Measurements from ENCODE around the gene UBE2D3.

The UBE2D3 gene

GRCh38 chr4:102832667-102833066 is 5.3 kb upstream of the UBE2D3 start:
- TF ChIP-seq CTCF (IDR thresholded peaks at IDR 0.05; ENCODE audit: extremely low read depth, insufficient read depth, missing control alignments), result no peak
- no peak for DNase-seq (ENCODE audit: low spot score)
- in situ Hi-C loops (cut with MboI; ENCODE audit: low pct_unique_long_range_greater_than_20kb, low sequenced_read_pairs, unreplicated experiment), result no loop called here

- DNase-seq (ENCODE audit: low spot score), result no peak
- no peak for TF ChIP-seq CTCF (IDR thresholded peaks at IDR 0.05; ENCODE audit: extremely low read depth, insufficient read depth, missing control alignments)
- in situ Hi-C loops (cut with MboI; ENCODE audit: low pct_unique_long_range_greater_than_20kb, low sequenced_read_pairs, unreplicated experiment), result no loop called here
Observed at GRCh38 chr4:102832105-102832504, 4.8 kb upstream of the UBE2D3 start.

GRCh38 chr4:102829803-102830202 is 2.5 kb upstream of the UBE2D3 start:
- no peak for DNase-seq (ENCODE audit: low spot score)
- in situ Hi-C loops (cut with MboI; ENCODE audit: low pct_unique_long_range_greater_than_20kb, low sequenced_read_pairs, unreplicated experiment), result no loop called here
- no peak for TF ChIP-seq CTCF (IDR thresholded peaks at IDR 0.05; ENCODE audit: extremely low read depth, insufficient read depth, missing control alignments)

- in situ Hi-C loops (cut with MboI; ENCODE audit: low pct_unique_long_range_greater_than_20kb, low sequenced_read_pairs, unreplicated experiment), result no loop called here
- TF ChIP-seq CTCF (IDR thresholded peaks at IDR 0.05; ENCODE audit: extremely low read depth, insufficient read depth, missing control alignments), result no peak
- no peak for DNase-seq (ENCODE audit: low spot score)
Observed at GRCh38 chr4:102828497-102828808, 1.1 kb upstream of the UBE2D3 start.

- peak; percentile 16 for TF ChIP-seq CTCF (IDR thresholded peaks at IDR 0.05; ENCODE audit: extremely low read depth, insufficient read depth, missing control alignments)
- in situ Hi-C loops (cut with MboI; ENCODE audit: low pct_unique_long_range_greater_than_20kb, low sequenced_read_pairs, unreplicated experiment), result no loop called here
- peak; percentile 87 for DNase-seq (ENCODE audit: low spot score)
Observed at GRCh38 chr4:102827674-102828496, 534 bp upstream of the UBE2D3 start.

- in situ Hi-C loops (cut with MboI; ENCODE audit: low pct_unique_long_range_greater_than_20kb, low sequenced_read_pairs, unreplicated experiment), result no loop called here
- DNase-seq (ENCODE audit: low spot score), result no peak
- TF ChIP-seq CTCF (IDR thresholded peaks at IDR 0.05; ENCODE audit: extremely low read depth, insufficient read depth, missing control alignments), result no peak
Observed at GRCh38 chr4:102826105-102826889, 1.1 kb downstream of the UBE2D3 start.
